ENCODE data around the gene CST6. TPM values are rescaled to one million over a fixed set of nuclear protein-coding genes. Genes with fewer than 3 reads are reported as not detected.
"Not testable (repeated sequence)": the region's sequence is repeated elsewhere in the genome, so short reads cannot be mapped to it uniquely, and the experiment has no call there.

Gene CST6
- total RNA-seq, 1 donor from 2014 or later, result not detected

DNA sequence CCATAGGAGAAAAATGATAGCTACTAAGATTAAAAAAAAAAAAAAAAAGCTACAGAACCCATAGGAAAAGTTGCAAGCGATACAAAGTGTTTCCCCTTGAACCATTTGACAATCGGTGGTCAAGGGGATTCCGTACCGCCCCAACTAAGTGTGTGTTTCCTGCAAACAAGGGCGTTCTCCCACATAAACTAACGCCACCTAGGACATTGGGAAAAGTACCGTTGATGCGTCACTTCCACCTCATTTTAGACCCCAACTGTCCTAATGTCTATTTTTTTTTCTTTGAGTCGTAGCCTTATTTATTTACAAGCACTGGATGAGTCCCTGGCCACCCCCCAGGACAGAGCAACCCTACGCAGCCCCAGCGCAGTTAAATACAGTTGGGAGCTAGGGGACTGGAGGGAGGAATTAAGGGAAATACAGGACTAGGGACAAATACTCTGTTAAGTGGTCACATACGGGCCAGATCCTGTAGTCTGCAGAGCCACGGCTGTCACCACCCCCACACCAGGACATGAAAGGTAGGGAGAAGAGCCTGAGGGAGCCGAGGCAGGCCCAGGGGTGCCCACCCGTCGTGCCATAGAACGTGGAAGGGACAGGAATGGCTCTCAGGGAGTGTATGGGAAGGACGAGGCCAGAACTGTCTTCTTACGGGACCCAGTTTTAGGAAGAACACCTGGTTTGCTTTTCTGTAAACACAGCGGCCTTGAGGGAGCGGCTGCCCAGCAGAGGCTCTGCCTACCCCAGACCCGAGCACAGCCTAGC, 28.8 kb upstream of the CST6 start:
- no peak for DNase-seq (ENCODE audit: low read depth)

DNA sequence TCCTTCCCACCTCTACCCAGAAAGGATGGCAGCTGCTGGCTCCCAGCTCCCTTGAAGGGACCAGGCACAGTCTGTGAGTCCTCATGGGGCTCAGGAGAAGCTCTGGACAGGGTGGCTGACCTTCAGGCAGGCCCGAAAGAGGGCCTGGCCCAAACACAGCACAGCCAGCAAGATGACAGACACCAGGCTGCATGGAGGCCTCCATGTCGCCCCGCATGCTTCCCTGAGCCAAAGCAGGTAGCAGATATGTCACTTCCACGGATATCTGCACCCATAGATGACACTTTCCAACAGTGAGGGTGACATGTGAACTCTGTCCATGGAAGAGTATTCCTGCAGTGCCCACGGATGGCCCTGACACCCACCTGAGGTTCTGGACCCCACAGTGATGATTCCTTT, 28.2 kb upstream of the CST6 start:
- DNase-seq (ENCODE audit: low read depth), result no peak

DNA sequence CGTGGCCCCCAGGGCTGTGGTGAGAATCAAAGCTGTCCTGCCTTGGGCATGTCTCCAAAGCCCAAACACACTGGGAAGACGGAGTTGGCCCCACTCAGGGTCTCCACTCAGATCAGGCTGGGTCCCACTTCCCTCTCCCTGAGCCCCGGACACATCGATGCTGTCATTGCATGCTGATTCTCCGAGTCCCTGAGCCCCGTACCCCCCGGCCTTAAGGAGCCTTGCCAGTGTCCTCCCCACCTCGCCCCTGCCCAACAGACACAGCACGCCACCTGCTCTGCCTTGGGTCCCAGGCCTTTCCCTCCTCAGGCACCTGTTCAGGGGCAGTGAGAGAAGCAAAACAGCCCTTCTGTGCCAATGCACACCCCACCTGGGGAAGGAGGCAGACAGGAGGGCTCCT, 24.5 kb upstream of the CST6 start:
- DNase-seq (ENCODE audit: low read depth), result no peak

DNA sequence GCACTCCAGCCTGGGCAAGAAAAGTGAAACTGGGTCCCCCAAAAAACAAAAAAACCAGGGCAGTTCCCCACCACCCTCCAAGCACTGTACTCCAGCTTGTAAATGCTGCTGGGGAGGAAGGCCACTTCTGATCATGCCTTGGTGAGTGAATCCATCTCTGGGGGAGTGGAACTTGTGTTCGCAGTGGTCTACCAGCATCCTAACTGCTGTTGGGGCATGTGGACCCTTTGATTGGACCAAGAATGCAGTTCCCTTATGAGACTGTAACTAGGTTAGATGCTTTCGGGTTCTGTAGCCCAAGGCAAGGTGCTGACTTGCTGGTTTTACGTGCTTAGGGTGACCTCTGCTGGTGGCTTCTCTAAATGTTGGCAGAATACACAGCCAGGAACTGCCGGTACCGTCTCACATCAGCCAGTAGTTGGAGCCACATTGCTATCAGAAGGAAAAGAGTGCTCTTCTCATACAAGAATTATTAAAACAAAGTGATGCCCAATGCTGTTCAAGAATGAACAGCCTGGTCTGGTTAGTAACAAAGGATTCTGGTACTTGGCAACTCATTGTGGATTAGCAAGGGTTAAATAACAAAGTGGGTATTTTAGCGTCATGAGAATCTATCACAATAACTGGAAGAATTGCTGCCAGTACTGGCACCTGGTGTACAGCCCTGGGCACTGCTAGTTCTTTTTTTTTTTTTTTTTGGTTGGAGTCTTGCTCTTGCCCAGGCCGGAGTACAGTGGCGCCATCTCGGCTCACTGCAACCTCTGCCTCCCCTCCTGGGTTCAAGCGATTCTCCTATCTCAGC, 22.8 kb upstream of the CST6 start:
- DNase-seq (ENCODE audit: low read depth), result peak; percentile 96

DNA sequence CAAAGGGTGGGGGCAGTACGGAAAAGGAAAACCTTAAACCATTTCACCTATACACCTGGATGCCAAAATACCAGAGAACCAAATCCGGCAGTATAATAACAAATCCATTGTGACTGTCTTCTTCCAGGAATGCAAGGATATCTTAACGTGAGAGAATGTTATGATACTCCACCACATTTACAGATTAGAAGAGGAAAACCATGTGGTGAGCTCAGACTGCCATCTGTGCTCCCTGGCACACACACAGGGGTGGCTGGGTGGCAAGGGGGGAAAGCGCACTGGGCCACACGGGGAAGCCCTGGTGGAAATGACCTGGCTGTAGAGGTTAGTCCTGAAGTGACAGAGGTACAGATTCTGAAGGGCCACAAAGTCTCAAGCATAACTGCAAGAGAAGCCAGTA, 19.8 kb upstream of the CST6 start:
- no peak for DNase-seq (ENCODE audit: low read depth)

DNA sequence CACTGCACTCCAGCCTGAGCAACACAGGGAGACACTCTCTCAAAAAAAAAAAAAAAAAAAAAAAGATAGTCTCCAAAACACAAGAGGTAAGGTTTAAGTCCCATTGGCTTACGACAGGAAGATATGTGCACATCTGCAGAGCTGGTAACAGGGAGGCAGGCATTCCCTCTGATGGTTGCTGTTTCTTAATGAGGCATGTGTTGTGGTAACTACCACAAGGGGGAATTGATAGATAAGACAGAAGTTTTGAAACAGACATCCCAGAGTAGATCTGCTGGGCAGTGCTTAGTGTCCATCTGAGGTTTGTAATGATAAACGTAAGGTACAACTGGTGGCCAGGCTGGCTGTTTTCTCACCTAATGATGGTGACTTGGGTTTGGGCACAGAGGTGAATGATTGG, 14.5 kb upstream of the CST6 start:
- DNase-seq (ENCODE audit: low read depth), result no peak

DNA sequence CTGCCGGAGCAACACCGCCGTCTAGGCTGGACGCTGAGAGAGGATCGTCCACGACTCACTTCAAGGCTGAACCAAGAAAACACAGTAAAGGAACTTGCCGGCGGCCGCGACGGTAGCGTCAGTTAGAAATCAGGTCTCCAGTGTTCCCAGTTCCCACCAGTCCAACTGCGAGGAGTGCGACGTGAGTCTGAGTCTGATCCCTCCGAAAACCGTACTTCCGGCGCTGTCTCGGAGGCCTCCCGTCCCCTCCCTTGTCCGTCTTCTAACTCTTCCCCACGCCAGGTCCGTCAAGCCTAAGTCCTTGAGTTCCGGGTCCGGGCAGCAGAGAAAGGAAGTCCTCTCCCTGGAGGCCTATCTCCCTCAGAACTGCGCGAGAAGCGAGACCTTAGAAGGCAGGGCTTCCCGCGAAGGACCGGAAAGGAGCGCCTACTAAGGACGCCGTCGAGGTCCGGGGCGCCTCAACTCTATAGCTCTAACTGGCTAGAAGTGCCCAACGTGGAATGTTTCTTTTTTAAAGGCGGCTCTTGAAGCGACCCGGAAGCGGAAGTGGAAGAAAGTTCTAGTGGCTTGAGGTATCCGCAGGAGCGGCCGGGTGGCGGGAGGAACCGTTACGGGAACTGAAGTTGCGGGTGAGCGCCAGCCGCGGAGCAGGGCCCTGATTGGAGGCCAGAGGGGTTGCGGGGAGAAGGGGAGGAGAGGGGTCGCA, 9.7 kb upstream of the CST6 start, which contains the start of the genes BANF1 and EIF1AD:
TSS of gene BANF1 (plus strand) at position 562 of the 706 bp plus-strand sequence. CDS start 748 bp downstream, outside the sequence.
TSS of gene EIF1AD (minus strand) at position 216 of the 706 bp plus-strand sequence. CDS start 1,768 bp downstream, outside the sequence.
- DNase-seq (ENCODE audit: low read depth), result peak; percentile 99

DNA sequence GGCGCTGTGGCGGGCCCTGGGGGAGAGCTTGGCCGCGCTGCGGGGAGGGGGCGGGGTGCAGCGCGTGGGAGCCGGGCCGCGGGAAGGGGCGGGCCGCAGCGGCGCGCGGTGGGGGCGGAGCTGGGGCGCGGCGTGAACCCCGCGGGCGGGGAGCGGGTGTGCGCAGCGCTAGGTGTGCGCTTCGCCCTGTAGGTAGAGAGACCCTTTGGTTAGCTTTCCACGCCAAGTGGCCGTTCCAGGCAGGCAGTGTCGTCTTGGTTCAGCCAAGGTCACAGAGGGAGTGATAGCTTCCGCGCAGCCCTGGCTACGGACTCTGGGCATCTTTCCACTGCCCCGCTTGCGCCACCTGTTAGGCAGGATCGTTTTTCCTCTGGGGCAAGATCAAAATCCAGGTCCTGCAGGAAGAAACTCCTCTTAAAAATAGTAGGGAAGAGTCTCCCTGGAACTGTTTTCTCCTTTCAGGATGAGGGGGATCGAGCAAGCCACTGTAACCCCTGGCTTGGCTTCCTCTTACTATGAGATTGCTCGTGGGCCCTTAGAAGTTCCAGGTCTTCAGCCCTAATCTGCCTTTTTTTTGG, 9.1 kb upstream of the CST6 start:
- peak; percentile 82 for DNase-seq (ENCODE audit: low read depth)

DNA sequence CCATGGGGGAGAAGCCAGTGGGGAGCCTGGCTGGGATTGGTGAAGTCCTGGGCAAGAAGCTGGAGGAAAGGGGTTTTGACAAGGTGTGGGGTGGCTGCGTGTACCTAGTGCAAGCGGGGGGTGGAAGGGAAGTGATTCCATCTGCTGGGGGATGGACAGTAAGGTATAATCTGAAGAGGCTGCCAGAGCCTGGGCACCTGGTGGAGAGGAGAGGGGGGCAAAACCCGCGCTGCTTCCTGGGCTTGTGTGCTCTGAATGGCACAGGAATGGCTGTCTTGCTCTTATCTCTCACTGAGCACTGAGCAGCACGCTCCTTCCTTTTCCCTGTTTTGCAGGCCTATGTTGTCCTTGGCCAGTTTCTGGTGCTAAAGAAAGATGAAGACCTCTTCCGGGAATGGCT, 8.5 kb upstream of the CST6 start:
- DNase-seq (ENCODE audit: low read depth), result no peak

DNA sequence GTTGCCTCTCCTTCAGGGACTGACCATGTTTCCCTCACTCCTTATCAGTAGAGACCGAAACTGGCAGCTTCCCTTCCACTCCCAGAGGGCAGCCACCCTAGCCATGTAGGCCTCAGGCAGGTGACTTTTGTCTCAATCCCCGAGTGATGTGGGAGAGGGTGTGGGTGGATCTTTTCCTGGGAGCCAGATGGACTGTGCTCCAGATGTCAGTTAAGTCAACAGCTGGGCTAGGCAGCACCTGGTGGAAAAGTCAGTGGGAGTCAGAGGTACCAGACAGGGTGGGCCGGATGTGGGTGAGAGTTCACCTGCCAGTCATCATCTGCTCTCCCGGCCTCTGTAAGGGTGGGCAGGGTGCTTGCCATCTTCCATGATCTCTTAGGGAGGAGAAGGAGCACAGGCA, 7.6 kb upstream of the CST6 start:
- no peak for DNase-seq (ENCODE audit: low read depth)

DNA sequence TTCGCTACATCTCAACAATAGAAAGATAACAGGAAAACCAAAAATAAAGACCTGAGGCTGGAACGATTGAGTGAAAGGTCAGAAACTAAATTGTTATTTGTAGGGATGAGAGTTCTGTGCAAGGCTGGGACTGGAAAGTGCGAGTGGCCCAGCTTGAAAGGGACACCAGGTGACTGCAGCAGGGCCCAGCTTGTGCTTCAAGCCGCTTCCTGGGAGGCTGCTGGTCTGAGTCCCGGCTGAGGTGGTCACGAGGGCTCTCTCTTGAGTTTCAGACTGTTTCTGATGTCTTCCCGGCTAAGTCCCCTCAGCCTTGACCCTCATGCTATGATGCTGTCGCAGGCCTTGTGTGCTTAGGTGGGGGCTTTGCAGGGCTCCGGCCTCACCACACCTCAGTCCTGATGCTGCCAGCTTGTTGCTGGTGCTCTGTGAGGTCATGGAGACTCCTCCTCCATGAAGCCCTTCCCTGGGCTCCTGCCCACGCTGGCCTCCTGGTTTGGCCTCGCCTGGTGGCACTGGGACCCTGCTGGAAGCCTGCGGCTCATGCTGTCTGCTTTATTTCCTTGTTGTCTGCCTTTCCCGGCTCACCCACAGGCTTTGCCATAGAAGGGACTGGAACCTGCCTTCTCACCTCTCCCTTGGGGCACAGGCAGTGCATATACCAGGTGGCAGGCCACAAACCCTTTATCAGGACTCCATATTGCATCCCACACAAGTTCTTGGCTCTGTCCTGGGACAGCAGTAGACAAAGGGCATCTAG, 5.5 kb upstream of the CST6 start:
- DNase-seq (ENCODE audit: low read depth), result no peak

DNA sequence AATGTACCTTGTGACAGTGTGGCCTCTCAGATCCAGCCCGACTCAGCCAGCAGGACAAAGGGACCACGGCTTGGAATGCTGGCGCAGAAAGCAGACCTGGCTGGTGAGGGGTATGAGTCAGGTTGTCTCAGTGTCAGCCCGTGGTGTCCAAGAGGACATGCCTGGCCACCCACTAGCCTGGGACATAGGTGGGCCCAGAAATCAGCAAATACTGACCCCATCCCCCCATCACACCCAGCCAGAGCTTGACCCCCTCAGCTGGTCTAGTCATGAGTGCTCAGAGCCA, 5.0 kb upstream of the CST6 start:
- peak; percentile 57 for DNase-seq (ENCODE audit: low read depth)

DNA sequence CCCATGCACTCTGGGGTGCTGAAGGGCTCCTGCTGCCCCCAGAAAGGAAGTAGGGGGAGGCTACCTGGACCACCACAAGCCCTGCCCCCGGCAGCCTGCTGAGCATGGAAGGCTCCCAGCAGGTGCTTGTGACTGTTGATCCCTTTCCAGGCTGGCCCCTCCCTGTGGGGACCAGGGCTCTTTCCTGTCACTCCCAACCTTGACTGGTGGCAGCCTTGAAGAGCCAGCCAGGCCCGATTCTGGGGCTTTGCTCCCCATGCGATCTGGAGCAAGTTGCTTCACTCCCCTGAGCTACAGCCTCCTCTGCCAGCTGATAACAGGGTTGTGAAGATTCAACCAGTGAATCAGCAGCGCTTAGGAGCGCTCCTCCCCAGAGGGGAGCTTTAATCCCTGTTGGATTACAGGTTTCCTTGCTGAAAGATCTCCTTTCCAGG, 4.6 kb upstream of the CST6 start:
- peak; percentile 56 for DNase-seq (ENCODE audit: low read depth)

DNA sequence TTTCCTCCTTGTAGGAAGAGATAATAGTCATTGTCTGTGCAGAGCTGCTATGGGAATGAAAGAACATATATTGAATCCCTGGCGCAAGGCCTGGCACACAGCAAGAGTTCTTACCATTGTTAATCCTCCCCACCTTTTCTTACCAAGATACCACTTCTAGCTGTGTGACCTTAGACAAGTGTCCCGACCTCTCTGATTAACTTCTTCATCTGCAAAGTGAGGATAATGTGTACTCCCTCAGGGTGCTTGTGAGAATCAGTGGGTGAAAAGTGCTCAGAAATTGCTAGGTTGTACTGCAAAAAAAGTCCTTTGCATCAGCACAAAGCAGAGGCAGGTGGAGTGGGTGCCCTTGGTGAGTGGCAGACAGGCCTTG, 3.7 kb upstream of the CST6 start:
- DNase-seq (ENCODE audit: low read depth), result no peak

DNA sequence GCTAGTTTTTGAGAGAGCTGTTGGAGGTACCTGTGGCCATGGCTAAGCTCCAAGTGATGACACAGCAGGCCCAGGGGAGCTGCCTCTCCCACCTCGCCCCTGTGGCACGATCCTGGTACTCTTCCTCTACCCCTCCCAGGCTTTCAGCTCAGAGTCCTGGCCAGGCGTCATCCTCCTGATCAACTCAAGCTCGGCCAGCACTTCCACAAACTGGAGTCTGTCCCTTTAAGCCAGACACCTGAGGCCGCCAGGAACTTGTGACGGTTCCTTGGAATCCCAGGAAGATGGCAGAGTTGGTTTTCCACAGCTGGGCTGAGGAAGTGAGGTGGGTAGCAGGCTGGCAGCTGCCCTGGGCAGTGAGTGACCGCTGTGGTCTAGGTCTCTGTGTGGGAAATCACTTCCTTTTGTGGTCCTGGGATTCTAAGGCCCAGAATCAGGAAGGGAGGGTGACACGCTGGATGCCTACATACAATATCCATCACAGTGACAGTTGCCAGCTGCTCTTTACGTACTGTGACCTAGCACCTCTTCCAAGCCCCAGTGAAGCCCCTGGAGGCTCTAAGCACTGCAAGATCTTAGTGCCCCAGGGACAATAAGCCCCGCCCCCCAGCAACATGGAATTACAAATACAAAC, 3.2 kb upstream of the CST6 start:
- DNase-seq (ENCODE audit: low read depth), result peak; percentile 90

DNA sequence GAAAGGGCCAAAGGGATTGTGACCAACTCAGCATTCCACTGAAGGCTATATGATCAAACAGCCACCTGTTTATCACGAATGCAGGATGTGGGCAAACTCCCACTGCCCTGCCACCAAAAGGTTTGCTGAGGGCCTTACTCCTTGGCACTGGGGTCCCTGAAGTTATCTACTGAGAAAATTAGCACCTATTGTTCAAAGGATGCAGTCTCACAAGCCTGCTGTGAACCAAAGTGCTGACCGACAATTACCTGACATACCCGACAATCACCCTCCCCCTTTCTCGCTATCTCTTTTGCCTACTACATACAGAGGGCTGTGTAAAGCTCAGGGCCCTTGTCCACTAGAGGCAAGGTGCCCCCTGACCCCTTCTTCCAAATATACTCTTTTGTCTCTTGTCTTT, 1.8 kb upstream of the CST6 start:
- DNase-seq (ENCODE audit: low read depth), result not testable (repeated sequence)

DNA sequence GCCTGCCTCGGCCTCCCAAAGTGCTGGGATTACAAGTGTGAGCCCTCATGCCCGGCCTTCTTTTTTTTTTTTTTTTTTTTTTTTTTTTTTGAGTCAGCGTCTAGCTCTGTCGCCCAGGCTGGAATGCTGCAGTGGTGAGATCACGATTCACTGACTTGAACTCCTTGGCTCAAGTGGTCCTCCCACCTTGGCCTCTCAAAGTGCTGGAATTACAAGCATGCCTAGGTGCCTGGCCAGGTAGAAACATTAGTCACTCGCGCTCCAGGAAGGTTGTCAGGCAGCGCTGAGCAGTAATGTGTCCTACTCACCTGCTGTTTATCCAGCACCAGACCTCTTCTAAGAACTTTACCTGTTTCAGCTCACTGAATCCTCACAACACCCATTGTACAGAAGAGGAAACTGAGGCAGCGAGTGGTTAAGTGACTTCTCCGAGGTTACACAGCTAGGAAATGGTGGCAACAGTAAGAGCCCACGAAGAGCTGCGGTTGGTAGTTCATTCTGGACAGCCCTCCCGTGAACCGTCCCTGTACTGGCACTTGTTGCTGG, 496 bp upstream of the CST6 start:
- DNase-seq (ENCODE audit: low read depth), result peak; percentile 37

DNA sequence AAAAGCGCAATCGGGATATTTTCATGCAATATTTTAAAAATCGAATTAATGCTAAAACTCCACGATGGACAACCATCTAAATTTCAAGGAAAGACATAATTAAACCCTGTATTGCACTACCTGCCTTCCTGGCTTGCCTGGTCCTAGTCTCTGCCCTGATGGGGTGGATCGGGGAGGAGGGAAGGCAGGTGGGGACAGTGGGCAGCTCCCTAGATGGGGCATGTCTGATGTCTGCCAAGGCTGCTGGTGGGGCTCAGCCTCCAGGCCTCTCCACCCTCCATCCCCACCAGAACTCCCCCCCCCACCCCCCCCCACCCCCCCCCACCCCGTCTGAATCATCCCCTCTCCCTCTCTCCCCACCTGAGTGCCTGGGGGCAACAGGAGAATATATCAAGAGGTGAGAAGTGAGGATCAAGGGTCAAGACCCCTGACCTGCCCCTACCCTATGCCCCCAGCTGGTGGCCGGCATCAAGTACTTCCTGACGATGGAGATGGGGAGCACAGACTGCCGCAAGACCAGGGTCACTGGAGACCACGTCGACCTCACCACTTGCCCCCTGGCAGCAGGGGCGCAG, 650 bp downstream of the CST6 start:
- DNase-seq (ENCODE audit: low read depth), result no peak

DNA sequence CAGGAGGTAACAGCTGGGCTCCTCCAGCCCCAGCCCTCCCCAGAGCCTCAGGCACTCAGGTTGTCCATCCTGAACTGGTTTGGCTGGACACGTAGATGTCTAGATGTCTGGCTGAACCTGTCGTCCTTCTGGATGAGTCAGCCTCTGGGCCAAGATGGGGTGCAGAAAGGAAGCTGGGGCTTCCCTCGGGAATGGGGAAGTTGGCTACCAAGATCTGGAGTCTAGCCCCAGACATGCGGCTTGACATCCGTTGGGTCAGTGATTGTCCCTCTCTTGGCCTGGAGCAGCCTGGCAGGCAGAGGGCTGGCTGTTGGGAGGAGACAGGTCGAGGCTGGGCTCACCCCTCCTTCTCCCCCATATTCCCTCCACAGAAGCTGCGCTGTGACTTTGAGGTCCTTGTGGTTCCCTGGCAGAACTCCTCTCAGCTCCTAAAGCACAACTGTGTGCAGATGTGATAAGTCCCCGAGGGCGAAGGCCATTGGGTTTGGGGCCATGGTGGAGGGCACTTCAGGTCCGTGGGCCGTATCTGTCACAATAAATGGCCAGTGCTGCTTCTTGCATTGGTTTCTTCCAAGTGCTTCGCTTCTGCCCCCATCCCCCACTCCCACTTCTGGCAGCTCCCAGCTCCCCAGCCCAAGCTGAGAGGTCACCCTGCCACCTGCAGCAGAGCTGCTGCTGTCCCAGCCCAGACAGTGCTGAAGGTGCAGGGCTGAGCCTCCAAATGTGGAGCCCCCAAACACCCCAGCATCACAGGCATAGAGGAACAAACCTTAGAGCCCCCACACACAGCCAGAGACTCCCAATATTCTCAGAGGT, 1.3 kb downstream of the CST6 start:
- DNase-seq (ENCODE audit: low read depth), result no peak

Data from myocyte (in vitro differentiated cells).